Lower leg skin (tissue), 4 donors: ENCODE data around the gene UNC5C. TPM values are rescaled to one million over a fixed set of nuclear protein-coding genes. Genes with fewer than 3 reads are reported as not detected.

Source experiments
- DNase-seq, 2 donors: peaks; one replicate each; pipeline ENCODE4 v3.0.0-alpha.2; 2019; ENCODE audit warnings: low spot score in 2 of 2
- H3K4me3 ChIP-seq: fragments of 200-600 bp; sonication (generic); 2 replicates; pipeline ENCODE4 v1.5.1; 2017; ENCODE audit warnings: mild to moderate bottlenecking, low read depth; ENCODE audit not compliant: poor library complexity, severe bottlenecking
- POLR2A ChIP-seq, 2 donors: fragments of 450-650 bp; IDR thresholded peaks; one replicate each; pipeline ENCODE4 v1.6.1; 2016 to 2017; ENCODE audit warnings: antibody characterized with exemption in 2 of 2, mild to moderate bottlenecking in 1 of 2, moderate library complexity in 1 of 2
- WGBS, 2 donors: methylation state at CpG; one replicate each; pipeline ENCODE4 v1.1.5; 2018; 5-methylcytosine and 5-hydroxymethylcytosine counted together
- intact Hi-C: fragments of 100-400 bp; cut with DNase I; formaldehyde crosslinking; loops from one replicate; pipeline ENCODE4 v1.15.0; 2023; ENCODE audit warnings: low total_unique reads
- total RNA-seq, 4 donors: library from RNA; depleted of rRNA; stranded (reverse); fragments of >200 nt; gene quantifications; one replicate each; pipeline ENCODE4 v1.1.0, GENCODE V29; 2016
- TF ChIP-seq, protein P1 (sequence below), 3 donors: fragments of 450-650 bp; IDR thresholded peaks; one replicate each; pipeline ENCODE4 v1.5.1; 2016; ENCODE audit warnings: antibody characterized with exemption in 3 of 3, mild to moderate bottlenecking in 3 of 3, moderate library complexity in 2 of 3

Gene UNC5C
- total RNA-seq, 4 donors from 2014 or later, result 0.34 to 1.8 (median 1.2) TPM

DNA sequence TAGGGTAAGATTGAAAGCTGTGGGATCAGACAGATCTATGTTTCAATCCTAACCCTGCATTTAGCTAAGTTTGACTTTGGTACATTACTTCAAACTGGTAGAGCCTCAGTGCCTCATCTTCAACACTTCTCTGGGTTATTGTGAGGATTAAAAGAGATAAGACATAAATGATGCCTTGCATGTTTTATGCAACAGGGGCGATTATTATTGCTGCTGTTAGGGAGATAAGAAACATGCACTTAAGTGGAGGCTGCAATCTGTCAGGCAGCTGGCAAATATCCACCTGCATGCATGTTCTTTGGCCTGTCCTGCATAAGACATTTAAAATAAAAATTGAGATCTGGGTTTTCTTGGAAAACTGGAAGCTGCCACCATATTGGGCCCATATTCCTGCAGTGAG is 24.6 kb downstream of the UNC5C start:
- DNase-seq, result no peak
- no peak overlapping the region for H3K4me3 ChIP-seq
- no peak for TF ChIP-seq POLR2A (IDR thresholded peaks at IDR 0.05)
- TF ChIP-seq, protein P1, sequence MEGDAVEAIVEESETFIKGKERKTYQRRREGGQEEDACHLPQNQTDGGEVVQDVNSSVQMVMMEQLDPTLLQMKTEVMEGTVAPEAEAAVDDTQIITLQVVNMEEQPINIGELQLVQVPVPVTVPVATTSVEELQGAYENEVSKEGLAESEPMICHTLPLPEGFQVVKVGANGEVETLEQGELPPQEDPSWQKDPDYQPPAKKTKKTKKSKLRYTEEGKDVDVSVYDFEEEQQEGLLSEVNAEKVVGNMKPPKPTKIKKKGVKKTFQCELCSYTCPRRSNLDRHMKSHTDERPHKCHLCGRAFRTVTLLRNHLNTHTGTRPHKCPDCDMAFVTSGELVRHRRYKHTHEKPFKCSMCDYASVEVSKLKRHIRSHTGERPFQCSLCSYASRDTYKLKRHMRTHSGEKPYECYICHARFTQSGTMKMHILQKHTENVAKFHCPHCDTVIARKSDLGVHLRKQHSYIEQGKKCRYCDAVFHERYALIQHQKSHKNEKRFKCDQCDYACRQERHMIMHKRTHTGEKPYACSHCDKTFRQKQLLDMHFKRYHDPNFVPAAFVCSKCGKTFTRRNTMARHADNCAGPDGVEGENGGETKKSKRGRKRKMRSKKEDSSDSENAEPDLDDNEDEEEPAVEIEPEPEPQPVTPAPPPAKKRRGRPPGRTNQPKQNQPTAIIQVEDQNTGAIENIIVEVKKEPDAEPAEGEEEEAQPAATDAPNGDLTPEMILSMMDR (IDR thresholded peaks at IDR 0.05), result no peak
- WGBS, 2 donors, result 68 to 74% methylated on average over 1 of the region's 1 CpG
- intact Hi-C loops, result no loop called here

DNA sequence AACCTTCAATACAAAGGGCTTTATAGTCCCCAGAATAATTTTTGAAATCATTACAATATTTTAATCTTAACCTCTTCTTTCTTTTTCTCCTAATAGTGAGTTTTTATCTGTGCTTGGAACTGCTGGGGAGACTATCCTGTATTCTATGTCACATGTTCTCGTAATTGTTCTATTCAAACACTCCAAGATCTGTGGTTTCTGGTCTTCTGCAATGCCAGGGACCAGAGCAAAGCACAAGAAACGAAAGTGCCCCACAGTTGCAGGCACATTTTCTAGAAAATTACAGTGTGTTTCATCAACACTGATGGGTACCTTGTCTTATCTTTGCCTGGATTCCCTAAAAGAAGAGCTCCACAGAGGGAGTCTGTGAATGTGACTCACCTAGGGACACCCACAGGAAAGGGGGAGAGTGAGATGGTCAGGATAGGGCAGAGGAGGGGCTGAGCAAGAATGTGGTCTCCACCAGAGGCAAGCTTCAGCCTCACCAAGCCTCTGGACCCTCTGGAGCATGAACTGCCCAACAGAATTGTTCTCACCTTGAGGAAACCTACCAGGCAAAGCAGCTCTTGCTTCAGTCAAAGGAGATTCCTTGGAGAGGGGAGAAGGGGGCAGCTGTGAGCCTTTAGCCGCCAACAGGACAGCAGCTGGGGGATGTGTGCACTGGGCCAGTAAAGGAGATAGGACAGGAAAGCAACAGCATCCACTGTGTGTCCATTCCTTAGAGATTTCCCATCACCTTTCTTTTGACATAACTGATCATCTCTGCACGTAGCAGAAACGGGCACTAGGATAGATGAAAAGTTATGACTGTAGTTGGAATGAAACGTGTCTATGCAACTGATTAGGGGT is 25.9 kb downstream of the UNC5C start:
- TF ChIP-seq, protein P1 (IDR thresholded peaks at IDR 0.05), result no peak
- no peak for TF ChIP-seq POLR2A (IDR thresholded peaks at IDR 0.05)
- DNase-seq, result no peak
- H3K4me3 ChIP-seq, result no peak overlapping the region
- intact Hi-C loops, result no loop called here
- WGBS, 2 donors, result 82 to 85% methylated on average over 6 of the region's 6 CpGs

DNA sequence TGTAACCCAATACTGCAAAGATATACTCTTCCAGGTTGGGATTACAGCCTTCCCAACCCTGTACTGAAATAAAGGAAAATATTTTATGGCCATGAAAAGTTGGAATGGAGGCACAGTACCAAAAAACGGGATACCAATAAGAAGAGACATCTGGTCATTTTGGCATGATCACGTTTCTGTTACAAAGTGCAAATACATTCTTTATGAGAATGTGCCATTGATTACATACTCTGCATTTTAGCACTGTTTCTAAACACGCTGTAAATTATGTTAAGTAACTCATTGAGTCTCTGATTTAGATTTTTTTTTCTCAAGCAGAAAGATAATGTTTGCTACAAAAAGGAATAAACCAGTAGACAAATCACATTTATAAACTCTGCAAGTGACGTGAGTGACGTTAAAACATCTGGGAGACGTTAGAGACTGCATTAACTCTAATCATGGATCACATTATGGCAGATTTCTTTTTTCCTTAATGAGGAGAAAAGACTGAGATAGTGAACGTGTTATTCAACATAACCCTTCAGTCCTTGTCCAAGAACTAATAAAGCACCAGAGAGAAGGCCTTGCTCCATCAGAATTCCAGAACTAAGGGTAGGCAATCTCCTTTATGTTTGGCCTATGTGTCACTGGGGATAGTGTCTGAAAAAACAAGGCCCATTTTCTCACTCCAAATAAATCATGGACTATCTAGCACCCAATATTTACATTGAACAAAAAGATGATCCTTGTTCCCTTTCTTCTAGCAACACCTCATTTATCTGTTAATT is 31.0 kb downstream of the UNC5C start:
- H3K4me3 ChIP-seq, result no peak overlapping the region
- 58 to 64% methylated on average over 7 of the region's 7 CpGs for WGBS, 2 donors
- no peak for TF ChIP-seq POLR2A (IDR thresholded peaks at IDR 0.05)
- TF ChIP-seq, protein P1 (IDR thresholded peaks at IDR 0.05), result no peak
- DNase-seq, result no peak
- intact Hi-C loops, result no loop called here

DNA sequence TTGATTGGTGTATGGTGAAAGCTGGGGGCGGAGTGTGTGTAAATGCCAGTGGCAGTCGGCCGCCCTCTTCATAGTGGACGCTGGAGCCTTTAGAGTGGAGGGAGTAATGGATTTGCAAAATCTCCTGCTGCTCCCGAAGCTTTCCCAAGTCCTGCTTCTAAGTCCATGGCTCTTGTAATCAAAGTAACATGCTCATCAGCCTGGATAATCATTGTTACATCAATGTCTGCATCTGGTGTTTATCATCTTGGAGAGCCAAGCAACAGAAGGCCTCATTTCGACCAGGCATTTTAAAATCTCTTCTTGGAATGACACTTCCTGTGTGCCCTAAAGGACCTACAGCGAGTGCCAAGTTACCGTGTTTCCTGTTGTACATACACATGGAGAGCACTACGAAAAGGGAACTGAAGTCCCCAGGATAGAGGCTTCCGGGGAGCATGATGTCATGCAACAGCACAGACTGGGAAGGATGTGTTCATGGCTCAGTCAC is 32.2 kb downstream of the UNC5C start:
- no peak overlapping the region for H3K4me3 ChIP-seq
- TF ChIP-seq POLR2A (IDR thresholded peaks at IDR 0.05), result no peak
- TF ChIP-seq, protein P1 (IDR thresholded peaks at IDR 0.05), result no peak
- intact Hi-C loops, result no loop called here
- DNase-seq, result no peak
- 61 to 65% methylated on average over 10 of the region's 10 CpGs for WGBS, 2 donors

DNA sequence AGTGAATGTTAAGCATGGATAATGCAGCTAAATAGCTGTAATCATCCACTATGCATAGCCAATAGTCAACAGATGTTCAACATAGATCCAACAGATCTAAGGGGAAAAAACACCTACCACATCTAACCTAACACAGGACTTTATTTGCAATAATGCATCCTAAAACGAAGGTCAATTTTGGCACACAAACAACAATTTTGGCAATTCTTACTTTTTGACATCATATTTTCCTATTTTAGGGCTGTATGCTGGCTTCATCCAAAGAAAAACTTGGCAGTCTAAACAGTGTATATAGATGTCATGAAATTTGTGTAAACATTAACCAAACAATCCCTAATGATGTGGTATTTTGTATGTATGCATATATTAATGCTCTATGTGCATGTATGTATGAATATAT is 33.2 kb downstream of the UNC5C start:
- no peak for DNase-seq
- TF ChIP-seq, protein P1 (IDR thresholded peaks at IDR 0.05), result no peak
- no peak for TF ChIP-seq POLR2A (IDR thresholded peaks at IDR 0.05)
- intact Hi-C loops, result no loop called here
- no peak overlapping the region for H3K4me3 ChIP-seq
- 52 to 70% methylated on average over 1 of the region's 1 CpG for WGBS, 2 donors
